ENCODE data around the gene C1QTNF2.

C1QTNF2 gene

DNA sequence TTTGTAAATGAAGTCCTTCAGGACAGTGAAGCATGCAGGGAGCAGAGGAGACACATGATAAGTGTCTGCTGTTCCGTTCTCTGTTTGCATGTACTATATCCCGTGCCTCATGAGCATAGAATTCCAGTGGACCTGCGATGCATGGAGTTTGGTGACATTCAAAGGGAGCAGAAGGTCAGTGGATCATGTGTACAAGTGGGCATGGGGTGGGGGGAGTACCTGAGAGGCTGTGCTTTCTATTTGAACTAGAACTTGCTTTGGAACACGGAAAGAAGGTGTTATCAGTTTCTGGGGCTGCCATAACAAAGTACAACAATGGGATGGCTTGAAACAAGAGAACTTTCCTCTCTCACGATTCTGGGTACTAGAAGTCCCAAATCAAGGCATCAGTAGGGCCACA is 53.0 kb downstream of the C1QTNF2 start:
- Histone ChIP-seq H3K4me1 (ENCODE audit: insufficient read depth, low read length, poor library complexity, severe bottlenecking) (peaks cover 15% of the 10 kb centered on the region), H3K4me2 (ENCODE audit: low read depth, low read length, poor library complexity, severe bottlenecking) (no peak overlapping the region), H3K27me3 (ENCODE audit: insufficient read depth, low read length, poor library complexity, severe bottlenecking) (no peaks in the 10 kb centered on the region), H3K79me2 (ENCODE audit: insufficient read depth, low read length) (peaks cover 6% of the 10 kb centered on the region; the same call in 1 of the 2 replicates), H2AFZ (ENCODE audit: low read length) (peak overlapping the region; percentile 49), H3K4me3 (ENCODE audit: low read length, poor library complexity, severe bottlenecking) (no peak overlapping the region), H3K9ac (ENCODE audit: low read depth, low read length, poor library complexity, severe bottlenecking) (no peak overlapping the region), H4K20me1 (ENCODE audit: insufficient read depth, low read length, poor library complexity, severe bottlenecking) (no peaks in the 10 kb centered on the region), H3K9me3 (ENCODE audit: insufficient read depth, low read depth, low read length) (no peaks in the 10 kb centered on the region), H3F3A (ENCODE audit: low read depth) (no peaks in the 10 kb centered on the region; the same call in 1 of the 2 replicates), H3K36me3 (ENCODE audit: insufficient read depth, low read length) (no peaks in the 10 kb centered on the region), H3K9me2 (replicated peaks; ENCODE audit: low read depth, low read length) (no peaks in the 10 kb centered on the region)
- TF ChIP-seq EZH2phosphoT487 (IDR thresholded peaks at IDR 0.05; ENCODE audit: borderline replicate concordance) = no peak
- TF ChIP-seq, protein P1, sequence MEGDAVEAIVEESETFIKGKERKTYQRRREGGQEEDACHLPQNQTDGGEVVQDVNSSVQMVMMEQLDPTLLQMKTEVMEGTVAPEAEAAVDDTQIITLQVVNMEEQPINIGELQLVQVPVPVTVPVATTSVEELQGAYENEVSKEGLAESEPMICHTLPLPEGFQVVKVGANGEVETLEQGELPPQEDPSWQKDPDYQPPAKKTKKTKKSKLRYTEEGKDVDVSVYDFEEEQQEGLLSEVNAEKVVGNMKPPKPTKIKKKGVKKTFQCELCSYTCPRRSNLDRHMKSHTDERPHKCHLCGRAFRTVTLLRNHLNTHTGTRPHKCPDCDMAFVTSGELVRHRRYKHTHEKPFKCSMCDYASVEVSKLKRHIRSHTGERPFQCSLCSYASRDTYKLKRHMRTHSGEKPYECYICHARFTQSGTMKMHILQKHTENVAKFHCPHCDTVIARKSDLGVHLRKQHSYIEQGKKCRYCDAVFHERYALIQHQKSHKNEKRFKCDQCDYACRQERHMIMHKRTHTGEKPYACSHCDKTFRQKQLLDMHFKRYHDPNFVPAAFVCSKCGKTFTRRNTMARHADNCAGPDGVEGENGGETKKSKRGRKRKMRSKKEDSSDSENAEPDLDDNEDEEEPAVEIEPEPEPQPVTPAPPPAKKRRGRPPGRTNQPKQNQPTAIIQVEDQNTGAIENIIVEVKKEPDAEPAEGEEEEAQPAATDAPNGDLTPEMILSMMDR (conservative IDR thresholded peaks at IDR 0.05; ENCODE audit: low read length) = no peak

DNA sequence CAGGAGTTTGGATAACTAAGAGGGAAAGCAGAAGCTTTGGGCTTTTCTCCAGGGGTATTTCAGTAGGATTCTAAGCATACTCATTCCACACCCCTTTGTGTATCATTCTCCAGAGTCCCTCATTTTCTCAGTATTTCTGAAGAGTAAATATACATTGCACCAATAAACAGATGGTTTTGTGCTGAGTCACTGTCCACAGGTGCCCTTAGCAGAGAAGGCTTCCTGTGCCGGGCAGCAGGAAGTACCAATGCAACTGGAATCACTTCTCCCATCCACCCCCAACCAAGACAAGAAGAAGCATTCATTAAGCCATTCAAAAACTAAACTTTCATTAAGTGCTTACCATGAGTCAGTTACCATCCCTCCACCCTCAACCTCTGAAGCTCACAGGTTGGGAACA is 54.5 kb downstream of the C1QTNF2 start:
- H4K20me1 ChIP-seq (ENCODE audit: insufficient read depth, low read length, poor library complexity, severe bottlenecking) = peaks cover 6% of the 10 kb centered on the region
- H2AFZ ChIP-seq (ENCODE audit: low read length) = 0 out of 2 replicates have a peak overlapping the region, but pooled peaks have one; percentile 55
- peak overlapping the region; percentile 53 for H3K4me2 ChIP-seq (ENCODE audit: low read depth, low read length, poor library complexity, severe bottlenecking)
- H3K36me3 ChIP-seq (ENCODE audit: insufficient read depth, low read length) = no peaks in the 10 kb centered on the region
- no peaks in the 10 kb centered on the region for H3K9me2 ChIP-seq (replicated peaks; ENCODE audit: low read depth, low read length)
- peak overlapping the region; percentile 9 for H3K4me3 ChIP-seq (ENCODE audit: low read length, poor library complexity, severe bottlenecking)
- no peaks in the 10 kb centered on the region for H3K27me3 ChIP-seq (ENCODE audit: insufficient read depth, low read length, poor library complexity, severe bottlenecking)
- H3K9ac ChIP-seq (ENCODE audit: low read depth, low read length, poor library complexity, severe bottlenecking) = no peak overlapping the region
- TF ChIP-seq EZH2phosphoT487 (IDR thresholded peaks at IDR 0.05; ENCODE audit: borderline replicate concordance) = no peak
- TF ChIP-seq, protein P1 (conservative IDR thresholded peaks at IDR 0.05; ENCODE audit: low read length) = no peak
- H3F3A ChIP-seq (ENCODE audit: low read depth) = no peaks in the 10 kb centered on the region; the same call in 1 of the 2 replicates
- no peaks in the 10 kb centered on the region for H3K9me3 ChIP-seq (ENCODE audit: insufficient read depth, low read depth, low read length)
- peaks cover 18% of the 10 kb centered on the region for H3K79me2 ChIP-seq (ENCODE audit: insufficient read depth, low read length)
- peaks cover 18% of the 10 kb centered on the region for H3K4me1 ChIP-seq (ENCODE audit: insufficient read depth, low read length, poor library complexity, severe bottlenecking)

DNA sequence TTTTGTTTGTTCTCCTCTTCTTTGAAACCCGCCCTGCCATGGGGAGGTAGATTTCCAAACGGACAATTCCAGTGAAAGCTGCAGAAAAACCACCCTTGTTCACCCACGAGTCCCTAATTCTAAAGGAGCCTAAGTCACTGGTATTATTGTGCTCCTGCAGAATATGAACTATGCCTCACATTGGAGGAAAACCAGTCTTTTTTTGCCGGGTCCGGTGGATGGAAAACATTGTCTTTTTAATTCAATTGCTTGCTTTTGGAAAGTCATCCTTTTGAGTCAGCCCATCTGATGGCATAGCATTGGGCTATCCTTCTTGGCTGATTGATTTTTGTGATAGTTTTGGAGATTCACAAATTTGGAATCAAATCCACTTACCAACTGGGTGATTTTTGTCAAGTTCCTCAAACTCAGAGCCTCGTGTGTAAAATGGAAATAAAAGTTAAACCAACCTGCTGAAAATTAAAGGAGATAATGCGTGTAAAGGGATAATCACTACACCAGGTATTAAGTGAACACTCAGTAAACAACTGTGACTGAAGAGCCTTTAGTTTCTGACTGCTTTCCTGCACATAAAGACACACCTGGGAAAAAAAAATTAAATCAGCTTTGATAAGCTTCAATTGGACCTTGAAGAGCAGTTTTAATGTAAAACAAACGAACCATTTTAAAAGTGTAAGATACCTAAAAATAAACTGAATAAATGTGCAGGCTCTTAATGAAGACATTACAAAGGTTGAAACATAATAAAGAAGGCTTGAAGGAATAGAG is 57.3 kb downstream of the C1QTNF2 start:
- Histone ChIP-seq H3K9me3 (ENCODE audit: insufficient read depth, low read depth, low read length) (no peaks in the 10 kb centered on the region), H3K79me2 (ENCODE audit: insufficient read depth, low read length) (peaks cover 45% of the 10 kb centered on the region), H3K27me3 (ENCODE audit: insufficient read depth, low read length, poor library complexity, severe bottlenecking) (no peaks in the 10 kb centered on the region), H3K4me3 (ENCODE audit: low read length, poor library complexity, severe bottlenecking) (peak overlapping the region; percentile 81), H3K36me3 (ENCODE audit: insufficient read depth, low read length) (no peaks in the 10 kb centered on the region), H3F3A (ENCODE audit: low read depth) (no peaks in the 10 kb centered on the region; the same call in 1 of the 2 replicates), H2AFZ (ENCODE audit: low read length) (peak overlapping the region; percentile 70), H3K9ac (ENCODE audit: low read depth, low read length, poor library complexity, severe bottlenecking) (peak overlapping the region; percentile 70), H3K9me2 (replicated peaks; ENCODE audit: low read depth, low read length) (no peaks in the 10 kb centered on the region), H3K4me2 (ENCODE audit: low read depth, low read length, poor library complexity, severe bottlenecking) (peak overlapping the region; percentile 74), H3K4me1 (ENCODE audit: insufficient read depth, low read length, poor library complexity, severe bottlenecking) (peaks cover 31% of the 10 kb centered on the region), H4K20me1 (ENCODE audit: insufficient read depth, low read length, poor library complexity, severe bottlenecking) (peaks cover 6% of the 10 kb centered on the region)
- no peak for TF ChIP-seq EZH2phosphoT487 (IDR thresholded peaks at IDR 0.05; ENCODE audit: borderline replicate concordance)
- TF ChIP-seq, protein P1 (conservative IDR thresholded peaks at IDR 0.05; ENCODE audit: low read length) = no peak

Measured in Loucy (cell line).